B cell (primary cell): ENCODE measurements around the gene CAVIN1. TPM values are rescaled to one million over a fixed set of nuclear protein-coding genes. Genes with fewer than 3 reads are reported as not detected.
A peak's percentile ranks its signal among the peaks of the same experiment; 100 is the strongest.

ENCODE experiments used
- ATAC-seq: fragments of 200-7000 bp; cut with Tn5 transposase; one replicate; pipeline ENCODE4 v1.10.0; 2021; ENCODE audit warnings: low read depth, mild to moderate bottlenecking, moderate number of reproducible peaks, moderate library complexity
- CTCF ChIA-PET: fragments of 350-600 bp; sonication (Branson Sonifier 250); formaldehyde crosslinking; loops from one replicate; lab custom pipeline; 2021; ENCODE audit warnings: antibody characterized with exemption, inconsistent platforms; lab: Charles Lee
- POLR2A ChIA-PET: fragments of 350-600 bp; sonication (Branson Sonifier 250); formaldehyde crosslinking; loops from one replicate; lab custom pipeline; 2021; ENCODE audit warnings: antibody characterized with exemption; lab: Charles Lee
- DNase-seq: peaks from one replicate; pipeline ENCODE4 v3.0.0; 2013
- H2AFZ ChIP-seq: 2 replicates; pipeline ENCODE4 v1.6.1; 2012; ENCODE audit warnings: mild to moderate bottlenecking, low read depth, low read length; ENCODE audit not compliant: insufficient read depth, poor library complexity, severe bottlenecking
- H3K27ac ChIP-seq, 2 donors: 1 replicate in 1 of 2; 2 replicates in 1 of 2; pipeline ENCODE4 v1.5.1; 2012 to 2013; ENCODE audit warnings: low read length in 2 of 2, mild to moderate bottlenecking in 2 of 2, moderate library complexity in 1 of 2
- H3K27me3 ChIP-seq, 4 experiments: fragments of 200-600 bp in 1 of 4; sonication (generic) in 1 of 4; replicated peaks in 1 of 4; 1 replicate in 2 of 4; 2 replicates in 2 of 4; pipeline versions ENCODE4 v1.6.1 to v1.7.0; 2013 to 2016; ENCODE audit warnings: low read length in 3 of 4, mild to moderate bottlenecking in 2 of 4, mixed read lengths in 1 of 4, moderate library complexity in 1 of 4; ENCODE audit not compliant: insufficient read depth in 4 of 4, control insufficient read depth in 3 of 4; ENCODE audit errors: control extremely low read depth in 1 of 4
- H3K36me3 ChIP-seq, 2 experiments: replicated peaks in 1 of 2; 1 replicate in 1 of 2; 2 replicates in 1 of 2; pipeline versions ENCODE4 v1.6.1 to v1.7.1; 2013; ENCODE audit warnings: low read length in 1 of 2; ENCODE audit not compliant: insufficient read depth in 2 of 2, control insufficient read depth in 1 of 2; ENCODE audit errors: control extremely low read depth in 1 of 2, extremely low read depth in 1 of 2
- H3K4me1 ChIP-seq, 2 donors: fragments of 200-600 bp in 1 of 2; sonication (generic) in 1 of 2; 1 replicate in 1 of 2; 2 replicates in 1 of 2; pipeline versions ENCODE4 v1.5.1 to v1.6.1; 2013 to 2017; ENCODE audit warnings: low read length in 2 of 2; ENCODE audit not compliant: control insufficient read depth in 2 of 2, insufficient read depth in 2 of 2
- H3K4me2 ChIP-seq: replicated peaks from 2 replicates; pipeline ENCODE3; 2012; ENCODE audit warnings: mild to moderate bottlenecking, low read depth, low read length; ENCODE audit not compliant: poor library complexity, severe bottlenecking
- H3K4me3 ChIP-seq, 5 experiments: fragments of 200-600 bp in 1 of 5; sonication (generic) in 1 of 5; 1 replicate in 3 of 5; 2 replicates in 2 of 5; pipeline versions ENCODE4 v1.5.1 to v1.7.0; 2011 to 2016; ENCODE audit warnings: low read length in 4 of 5, mild to moderate bottlenecking in 4 of 5, low read depth in 2 of 5, control low read depth in 1 of 5, moderate library complexity in 1 of 5; ENCODE audit not compliant: insufficient read depth in 1 of 5; ENCODE audit errors: control extremely low read depth in 1 of 5, extremely low read depth in 1 of 5
- H3K79me2 ChIP-seq: fragments of 200-600 bp; sonication (generic); one replicate; pipeline ENCODE4 v1.6.0; 2016; ENCODE audit warnings: low read length; ENCODE audit not compliant: control insufficient read depth, insufficient read depth
- H3K9ac ChIP-seq: fragments of 200-600 bp; sonication (generic); 2 replicates; pipeline ENCODE4 v1.6.1; 2017; ENCODE audit warnings: mild to moderate bottlenecking, low read length, moderate library complexity
- H3K9me3 ChIP-seq, 3 donors: one replicate each; pipeline versions ENCODE4 v1.6.1 to v1.7.1; 2013; ENCODE audit warnings: low read length in 2 of 3; ENCODE audit not compliant: control insufficient read depth in 2 of 3, insufficient read depth in 1 of 3; ENCODE audit errors: control extremely low read depth in 1 of 3
- H4K20me1 ChIP-seq: 2 replicates; pipeline ENCODE4 v1.6.0; 2012; ENCODE audit warnings: mild to moderate bottlenecking, low read length; ENCODE audit not compliant: insufficient read depth, control insufficient read depth, poor library complexity, severe bottlenecking
- H3K27ac Mint-ChIP-seq: one replicate; pipeline ENCODE4 v1.8.0; 2021; ENCODE audit warnings: mixed read lengths
- H3K27me3 Mint-ChIP-seq: one replicate; pipeline ENCODE4 v1.8.0; 2021; ENCODE audit warnings: mixed read lengths
- H3K4me1 Mint-ChIP-seq: one replicate; pipeline ENCODE4 v1.8.0; 2021; ENCODE audit warnings: mixed read lengths
- H3K4me3 Mint-ChIP-seq: one replicate; pipeline ENCODE4 v1.8.0; 2021; ENCODE audit warnings: mixed read lengths
- H3K9me3 Mint-ChIP-seq: one replicate; pipeline ENCODE4 v1.8.0; 2022; ENCODE audit warnings: mixed read lengths; ENCODE audit not compliant: insufficient read depth
- CTCF ChIP-seq: fragments of 200-600 bp; IDR thresholded peaks from one replicate; pipeline ENCODE4 v1.8.0; 2022; ENCODE audit warnings: antibody characterized with exemption, mild to moderate bottlenecking
- EZH2 ChIP-seq: IDR thresholded peaks from 2 replicates; pipeline ENCODE4 v1.6.1; 2012; ENCODE audit warnings: borderline replicate concordance, low read depth, mild to moderate bottlenecking, moderate library complexity, low read length; ENCODE audit not compliant: insufficient read depth, poor library complexity, severe bottlenecking
- WGBS: methylation state at CpG from one replicate; pipeline ENCODE4 v1.1.5; 2013; ENCODE audit warnings: missing lambda C conversion rate; ENCODE audit not compliant: insufficient coverage; 5-methylcytosine and 5-hydroxymethylcytosine counted together
- intact Hi-C: fragments of 100-400 bp; cut with micrococcal nuclease; formaldehyde crosslinking; loops from one replicate; pipeline ENCODE4 v1.10.0; 2022
- polyA plus RNA-seq: library from polyadenylated mRNA; depleted of rRNA; stranded (reverse); fragments of >200 nt; gene quantifications from 2 replicates; pipeline ENCODE4 v1.2.3, GENCODE V29; 2012
- total RNA-seq, 2 donors: library from RNA; stranded (reverse); fragments of 120-200 nt in 1 of 2; gene quantifications; 1 replicate in 1 of 2; 2 replicates in 1 of 2; pipeline versions ENCODE4 v1.2.3 to v1.2.4, GENCODE V29; 2013 to 2022

Gene CAVIN1
- total and polyA plus RNA-seq, 2 donors (not counting 1 experiment from before 2014, with no cell fraction given): not detected

- H3K79me2 ChIP-seq: peaks cover 48% of the 10 kb centered on the region
- ATAC-seq (no peak), DNase-seq (no peak)
- H3K4me2 ChIP-seq: peak overlapping the region; percentile 92
- H3K27me3 Mint-ChIP-seq: no peaks in the 10 kb centered on the region
- peak overlapping the region; percentile 97 for H3K27ac ChIP-seq
- H3K27me3 ChIP-seq: no peaks in the 10 kb centered on the region
- H3K4me1 ChIP-seq: peaks cover 19 to 36% of the 10 kb centered on the region in 2 donors
- intact Hi-C loops: loop anchor here (1.0 to 10.0 kb wide), 7 partner anchors 67 to 976 kb away; partner anchors contain the start of genes DHX58, KCNH4, PLEKHH3 and RPL27
- H3K9ac ChIP-seq: peak overlapping the region; percentile 96
- H3K4me3 ChIP-seq: peak overlapping the region; percentile 67 to 97 (median 90)
- H3K9me3 Mint-ChIP-seq: no peaks in the 10 kb centered on the region
- ChIA-PET CTCF (interaction anchor here (0.9 to 2.9 kb wide), 16 partner anchors 9 to 189 kb away, joined by 3 to 24 read pairs (median 5); no protein-coding TSS in a partner anchor), POLR2A (interaction anchor here (0.6 to 2.0 kb wide), 17 partner anchors 10 to 700 kb away, joined by 3 to 13 read pairs (median 4); partner anchors contain the start of genes JUP and NAGLU)
- TF ChIP-seq EZH2: no peak
- no peak for TF ChIP-seq CTCF
- peak overlapping the region; percentile 99 for H3K27ac Mint-ChIP-seq
- H3K4me3 Mint-ChIP-seq: peak overlapping the region; percentile 98
- H3K4me1 Mint-ChIP-seq: peaks cover 53% of the 10 kb centered on the region
- peaks cover 32% of the 10 kb centered on the region for H4K20me1 ChIP-seq
- no peaks in the 10 kb centered on the region for H3K36me3 ChIP-seq
- peak overlapping the region; percentile 73 for H2AFZ ChIP-seq
- WGBS: no CpG with 5 or more reads among the region's 11 CpGs
- H3K9me3 ChIP-seq: no peaks in the 10 kb centered on the region
Observed at GRCh38 chr17:42389135-42389417, 34.0 kb downstream of the CAVIN1 start.

- peaks cover 36% of the 10 kb centered on the region for H4K20me1 ChIP-seq
- ChIA-PET POLR2A (interaction anchor here (0.6 to 2.0 kb wide), 20 partner anchors 9 to 699 kb away, joined by 3 to 13 read pairs (median 4); partner anchors contain the start of genes JUP and NAGLU), CTCF (interaction anchor here (0.6 to 2.9 kb wide), 17 partner anchors 9 to 264 kb away, joined by 3 to 24 read pairs (median 5); no protein-coding TSS in a partner anchor)
- peak; percentile 89 for ATAC-seq
- H3K4me1 ChIP-seq: peaks cover 19 to 34% of the 10 kb centered on the region in 2 donors
- peak within 1 kb of the TSS; percentile 99 for H3K27ac Mint-ChIP-seq
- H3K27me3 Mint-ChIP-seq: no peaks in the 10 kb centered on the region
- no peaks in the 10 kb centered on the region for H3K36me3 ChIP-seq
- H3K9ac ChIP-seq: peak within 1 kb of the TSS; percentile 96
- H3K4me2 ChIP-seq: peak within 1 kb of the TSS; percentile 92
- H3K4me3 ChIP-seq: peak within 1 kb of the TSS; percentile 67 to 97 (median 91)
- no peaks in the 10 kb centered on the region for H3K9me3 ChIP-seq
- H3K27ac ChIP-seq: peak within 1 kb of the TSS; percentile 97
- no peaks in the 10 kb centered on the region for H3K9me3 Mint-ChIP-seq
- intact Hi-C loops: loop anchor here (1.0 to 10.0 kb wide), 11 partner anchors 19 to 976 kb away; partner anchors contain the start of genes DHX58, KCNH4, PLEKHH3 and RETREG3
- H3K79me2 ChIP-seq: peaks cover 52% of the 10 kb centered on the region
- H3K4me3 Mint-ChIP-seq: peak within 1 kb of the TSS; percentile 98
- H3K4me1 Mint-ChIP-seq: peaks cover 51% of the 10 kb centered on the region
- peak within 1 kb of the TSS; percentile 88 for H2AFZ ChIP-seq
- DNase-seq: peak; percentile 100
- no peaks in the 10 kb centered on the region for H3K27me3 ChIP-seq
- WGBS: under 1% methylated on average over 44 of the region's 44 CpGs
- TF ChIP-seq CTCF (no peak), EZH2 (no peak)
Observed at GRCh38 chr17:42388381-42389134, 34.5 kb downstream of the CAVIN1 start, which contains the start of gene STAT3. STAT3 (minus strand) TSS chr17:42388442; CDS start chr17:42348516, 39,926 bp downstream.
